Measurements from ENCODE around the gene SLC12A8.

- TF ChIP-seq POLR2A (IDR thresholded peaks at IDR 0.05; ENCODE audit: low read depth, low read length) (no peak), POLR2AphosphoS5 (IDR thresholded peaks at IDR 0.05; ENCODE audit: low read depth, low read length) (no peak), TAF1 (IDR thresholded peaks at IDR 0.05; ENCODE audit: low read depth, low read length) (no peak), POU2F2 (IDR thresholded peaks at IDR 0.05; ENCODE audit: low read depth, low read length) (no peak), SPI1 (IDR thresholded peaks at IDR 0.05; ENCODE audit: low read depth, low read length) (no peak), PAX5 (IDR thresholded peaks at IDR 0.05; ENCODE audit: insufficient read depth, low read length, severe bottlenecking) (no peak)
These were observed 177.3 kb downstream of the SLC12A8 start for GRCh38 chr3:125035217-125035616.

All from GM12891 (cell line).